Epithelial cell of proximal tubule (primary cell): ENCODE results near the gene DARS2. TPM values are rescaled to one million over a fixed set of nuclear protein-coding genes. Genes with fewer than 3 reads are reported as not detected.
A peak's percentile ranks its signal among the peaks of the same experiment; 100 is the strongest.
"Not testable (repeated sequence)": the region's sequence is repeated elsewhere in the genome, so short reads cannot be mapped to it uniquely, and the experiment has no call there.

Experiments
- DNase-seq: peaks from one replicate; pipeline ENCODE4 v3.0.0-alpha.2; 2011; ENCODE audit warnings: low read depth
- H3K4me3 ChIP-seq: 2 replicates; pipeline ENCODE4 v1.5.1; 2011; ENCODE audit warnings: low read depth, mild to moderate bottlenecking, low read length
- total RNA-seq: library from RNA; depleted of rRNA; stranded (reverse); fragments of >200 nt; gene quantifications from 2 replicates; pipeline ENCODE4 v1.2.3, GENCODE V29; 2015
- TF ChIP-seq, protein P1 (sequence below): conservative IDR thresholded peaks from 2 replicates; pipeline ENCODE4 v1.5.1; 2012; ENCODE audit warnings: low read depth, mild to moderate bottlenecking, low read length

DARS2 gene
- total RNA-seq, 1 donor from 2014 or later: 39.6 TPM

DNA sequence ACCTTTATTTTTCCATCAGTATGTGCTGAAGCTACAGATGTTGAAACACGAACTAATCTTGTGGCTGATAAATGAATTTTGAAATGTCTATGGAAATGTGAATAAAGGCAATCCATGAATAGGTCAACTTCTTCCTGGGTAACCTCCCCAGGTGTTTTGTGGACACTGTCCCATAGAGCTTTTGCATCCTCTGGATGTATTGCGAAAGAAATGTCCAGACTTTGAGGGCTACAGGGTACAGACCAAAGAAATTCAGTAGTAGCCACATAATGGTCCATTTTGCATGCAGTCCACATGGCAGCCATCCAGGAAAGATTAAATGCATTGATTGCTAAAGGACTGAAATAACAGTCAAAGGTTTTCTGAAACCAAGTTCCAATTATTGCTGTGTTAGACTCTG lies 21.5 kb upstream of the DARS2 start:
- DNase-seq: no peak
- no peak overlapping the region for H3K4me3 ChIP-seq
- TF ChIP-seq, protein P1, sequence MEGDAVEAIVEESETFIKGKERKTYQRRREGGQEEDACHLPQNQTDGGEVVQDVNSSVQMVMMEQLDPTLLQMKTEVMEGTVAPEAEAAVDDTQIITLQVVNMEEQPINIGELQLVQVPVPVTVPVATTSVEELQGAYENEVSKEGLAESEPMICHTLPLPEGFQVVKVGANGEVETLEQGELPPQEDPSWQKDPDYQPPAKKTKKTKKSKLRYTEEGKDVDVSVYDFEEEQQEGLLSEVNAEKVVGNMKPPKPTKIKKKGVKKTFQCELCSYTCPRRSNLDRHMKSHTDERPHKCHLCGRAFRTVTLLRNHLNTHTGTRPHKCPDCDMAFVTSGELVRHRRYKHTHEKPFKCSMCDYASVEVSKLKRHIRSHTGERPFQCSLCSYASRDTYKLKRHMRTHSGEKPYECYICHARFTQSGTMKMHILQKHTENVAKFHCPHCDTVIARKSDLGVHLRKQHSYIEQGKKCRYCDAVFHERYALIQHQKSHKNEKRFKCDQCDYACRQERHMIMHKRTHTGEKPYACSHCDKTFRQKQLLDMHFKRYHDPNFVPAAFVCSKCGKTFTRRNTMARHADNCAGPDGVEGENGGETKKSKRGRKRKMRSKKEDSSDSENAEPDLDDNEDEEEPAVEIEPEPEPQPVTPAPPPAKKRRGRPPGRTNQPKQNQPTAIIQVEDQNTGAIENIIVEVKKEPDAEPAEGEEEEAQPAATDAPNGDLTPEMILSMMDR: no peak

DNA sequence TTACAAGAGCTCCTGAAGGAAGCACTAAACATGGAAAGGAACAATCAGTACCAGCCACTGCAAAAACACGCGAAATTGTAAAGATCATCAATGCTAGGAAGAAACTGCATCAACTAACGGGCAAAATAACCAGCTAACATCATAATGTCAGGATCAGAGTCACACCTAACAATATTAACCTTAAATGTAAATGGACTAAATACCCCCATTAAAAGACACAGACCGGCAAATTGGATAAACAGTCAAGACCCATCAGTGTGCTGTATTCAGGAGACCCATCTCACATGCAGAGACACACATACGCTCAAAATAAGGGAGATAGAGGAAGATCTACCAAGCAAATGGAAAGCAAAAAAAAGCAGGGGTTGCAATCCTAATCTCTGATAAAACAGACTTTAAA lies 10.8 kb upstream of the DARS2 start:
- H3K4me3 ChIP-seq, DNase-seq: not testable (repeated sequence)

DNA sequence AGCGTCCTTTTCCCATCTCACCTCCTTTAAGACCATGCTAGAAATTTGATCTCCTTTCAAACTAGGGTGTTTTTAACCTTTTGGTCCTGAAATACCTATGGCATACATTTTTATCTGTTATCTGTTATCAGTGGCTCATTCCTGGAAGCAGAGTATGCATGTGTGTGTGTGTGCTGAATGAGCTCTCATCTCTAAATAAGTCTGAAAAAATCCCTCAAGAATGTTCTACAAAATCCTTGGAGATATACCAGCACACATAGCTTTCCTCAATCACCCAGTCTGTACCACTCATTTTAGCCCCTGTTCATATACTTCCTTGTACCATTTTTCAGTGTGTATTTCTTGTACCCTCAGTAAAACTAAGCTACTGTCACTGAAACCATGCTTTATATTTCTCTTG lies 6.0 kb upstream of the DARS2 start:
- H3K4me3 ChIP-seq: no peak overlapping the region
- TF ChIP-seq, protein P1: no peak
- DNase-seq: no peak

DNA sequence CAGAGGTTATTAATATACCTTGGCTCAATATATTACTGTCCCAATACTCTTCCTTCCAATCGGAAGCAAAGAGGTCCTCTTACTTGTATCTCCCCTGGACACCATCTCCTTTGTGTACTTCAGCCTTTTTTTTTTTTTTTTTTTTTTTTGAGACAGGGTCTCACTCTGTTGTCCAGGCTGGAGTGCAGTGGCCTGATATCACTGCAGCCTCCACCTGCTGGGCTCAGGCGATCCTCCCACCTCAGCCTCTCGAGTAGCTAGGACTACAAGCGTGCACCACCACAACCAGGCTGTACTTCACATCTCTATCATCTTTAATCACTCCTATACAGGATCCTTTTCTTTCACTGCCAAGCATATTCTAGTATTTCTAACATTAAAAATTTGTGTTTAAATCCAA lies 2.8 kb upstream of the DARS2 start:
- H3K4me3 ChIP-seq: no peak overlapping the region
- no peak for DNase-seq
- TF ChIP-seq, protein P1: no peak

DNA sequence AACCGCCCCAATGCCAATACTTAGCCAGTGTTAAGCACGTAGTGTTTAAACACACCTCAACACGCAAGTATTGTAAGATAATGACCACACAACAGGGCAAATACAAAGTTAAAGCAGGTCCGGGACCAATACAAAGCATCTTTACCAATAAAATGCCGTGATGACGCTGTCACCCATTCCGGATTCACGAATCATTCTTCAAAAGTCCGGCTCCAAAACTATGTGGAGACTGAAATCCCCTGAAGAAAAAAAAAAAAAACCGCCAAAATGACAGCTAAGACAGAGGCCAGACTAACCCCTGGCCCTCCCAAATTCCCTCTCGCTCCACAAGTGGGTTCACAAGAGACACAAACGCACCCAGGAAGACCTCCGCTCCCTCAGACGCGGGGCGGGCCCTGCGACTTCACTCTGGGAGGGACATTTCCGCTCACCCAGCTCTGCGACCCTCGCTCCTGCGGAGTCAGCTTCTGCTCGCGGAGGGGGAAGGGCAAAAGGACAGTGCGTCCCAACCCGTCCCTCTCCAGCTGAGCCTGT lies 625 bp upstream of the DARS2 start:
- TF ChIP-seq, protein P1: no peak
- H3K4me3 ChIP-seq: peak overlapping the region; percentile 96
- peak; percentile 18 for DNase-seq

DNA sequence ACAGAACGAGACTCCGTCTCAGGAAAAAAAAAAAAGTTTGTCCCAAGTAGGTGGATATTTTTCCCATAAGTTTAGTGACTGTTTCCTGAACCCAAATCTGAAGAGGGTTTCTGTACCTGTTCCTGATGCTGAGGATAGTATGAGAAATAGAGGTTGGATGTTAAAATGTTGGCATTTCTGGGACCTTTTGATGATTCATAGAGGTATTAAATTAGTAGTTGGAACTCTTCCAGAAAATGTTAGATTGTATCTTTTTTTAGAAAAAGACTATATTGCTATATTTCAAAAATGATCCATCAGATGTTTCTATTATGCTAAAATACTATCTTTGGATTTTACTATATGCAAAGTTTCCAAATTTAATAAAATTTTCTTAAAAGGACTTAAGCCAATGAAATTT lies 3.1 kb downstream of the DARS2 start:
- TF ChIP-seq, protein P1: no peak
- DNase-seq: no peak

DNA sequence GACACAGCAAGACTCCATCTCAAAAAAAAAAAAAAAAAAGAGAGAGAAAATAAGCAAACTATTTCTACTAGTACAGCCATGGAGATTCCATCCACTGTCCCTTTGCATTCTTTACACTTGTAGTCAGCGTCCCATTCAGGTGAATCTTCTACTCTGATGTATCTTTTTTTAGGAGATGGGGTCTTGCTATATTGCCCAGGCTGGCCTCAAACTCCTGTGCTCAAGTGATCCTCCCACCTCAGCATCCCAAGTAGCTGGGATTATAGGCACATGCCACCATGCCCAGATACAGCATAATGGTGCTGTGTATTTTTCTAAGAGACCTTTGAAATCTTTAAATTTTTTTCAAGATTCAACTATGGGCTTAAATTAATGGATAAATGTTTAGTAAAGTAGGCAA lies 8.3 kb downstream of the DARS2 start:
- TF ChIP-seq, protein P1: no peak
- no peak overlapping the region for H3K4me3 ChIP-seq
- no peak for DNase-seq

More for the DNA sequence above, 3.1 kb downstream of the DARS2 start:
- H3K4me3 ChIP-seq: no peak overlapping the region
